Peyer's patch (tissue), 4 donors: ENCODE data around the gene CD6. TPM values are rescaled to one million over a fixed set of nuclear protein-coding genes. Genes with fewer than 3 reads are reported as not detected.

ENCODE experiments used
- DNase-seq, 3 donors: peaks; one replicate each; pipeline ENCODE4 v3.0.0-alpha.2; 2017 to 2019
- H3K27ac ChIP-seq, 4 donors: fragments of 200-600 bp; sonication (generic); one replicate each; pipeline ENCODE4 v1.5.1; 2016 to 2019
- H3K27me3 ChIP-seq, 2 donors: fragments of 200-600 bp; sonication (generic); one replicate each; pipeline ENCODE4 v1.5.1; 2019
- H3K36me3 ChIP-seq, 3 donors: fragments of 200-600 bp; sonication (generic); one replicate each; pipeline ENCODE4 v1.5.1; 2016 to 2019
- H3K4me1 ChIP-seq, 4 donors: fragments of 200-600 bp; sonication (generic); one replicate each; pipeline ENCODE4 v1.5.1; 2016 to 2019
- H3K4me3 ChIP-seq, 4 donors: fragments of 200-600 bp; sonication (generic); 1 replicate in 3 of 4; 2 replicates in 1 of 4; pipeline ENCODE4 v1.5.1; 2016 to 2019; ENCODE audit warnings: mild to moderate bottlenecking in 1 of 4
- H3K9me3 ChIP-seq, 4 donors: fragments of 200-600 bp; sonication (generic); one replicate each; pipeline ENCODE4 v1.5.1; 2016 to 2019; ENCODE audit warnings: mild to moderate bottlenecking in 1 of 4
- CTCF ChIP-seq, 6 experiments: fragments of 450-650 bp in 4 of 6; fragments of 200-600 bp in 2 of 6; sonication (generic) in 1 of 6; IDR thresholded peaks; one replicate each; pipeline ENCODE4 v1.5.1; 2017 to 2019; ENCODE audit warnings: antibody characterized with exemption in 6 of 6, mild to moderate bottlenecking in 3 of 6, moderate library complexity in 1 of 6
- POLR2A ChIP-seq, 2 donors: fragments of 450-650 bp; IDR thresholded peaks; one replicate each; pipeline ENCODE4 v1.5.1; 2017; ENCODE audit warnings: antibody characterized with exemption in 2 of 2, mild to moderate bottlenecking in 2 of 2, moderate library complexity in 2 of 2
- total RNA-seq, 4 donors: library from RNA; depleted of rRNA; stranded (reverse); fragments of >200 nt; gene quantifications; one replicate each; pipeline ENCODE4 v1.1.0, GENCODE V29; 2016

The CD6 gene
- total RNA-seq, 4 donors from 2014 or later, result 3.3 to 15.7 (median 4.7) TPM

GRCh38 chr11:60978546-60979380 is 7.3 kb downstream of the CD6 start:
- peak in 1 of 3 donors; percentile 51 for DNase-seq
- Histone ChIP-seq H3K36me3 (no peaks in the 10 kb centered on the region), H3K9me3 (no peaks in the 10 kb centered on the region), H3K27ac (peak overlapping the region; percentile 17 to 64 (median 48)), H3K27me3 (no peaks in the 10 kb centered on the region), H3K4me1 (no peaks in the 10 kb centered on the region), H3K4me3 (no peak overlapping the region)
- no peak for TF ChIP-seq POLR2A (IDR thresholded peaks at IDR 0.05)
- no peak for TF ChIP-seq CTCF (IDR thresholded peaks at IDR 0.05)

- no peaks in the 10 kb centered on the region for H3K9me3 ChIP-seq
- H3K27me3 ChIP-seq, result no peaks in the 10 kb centered on the region
- TF ChIP-seq CTCF (IDR thresholded peaks at IDR 0.05) (no peak), POLR2A (IDR thresholded peaks at IDR 0.05) (no peak)
- peaks cover 0 to 3% (median 0%) of the 10 kb centered on the region in 4 donors for H3K4me1 ChIP-seq
- no peak for DNase-seq
- H3K36me3 ChIP-seq, result no peaks in the 10 kb centered on the region
- no peak overlapping the region for H3K4me3 ChIP-seq
- H3K27ac ChIP-seq, result peak overlapping the region; percentile 31 to 77 (median 58)
These were observed 10.0 kb downstream of the CD6 start for GRCh38 chr11:60981515-60981914.

GRCh38 chr11:60982184-60982583 is 10.7 kb downstream of the CD6 start:
- peak overlapping the region; percentile 48 to 77 (median 58) for H3K27ac ChIP-seq
- H3K4me1 ChIP-seq, result peaks cover 0 to 10% (median 0%) of the 10 kb centered on the region in 4 donors
- H3K27me3 ChIP-seq, result no peaks in the 10 kb centered on the region
- DNase-seq, result peak in 1 of 3 donors; percentile 64
- no peaks in the 10 kb centered on the region for H3K9me3 ChIP-seq
- H3K36me3 ChIP-seq, result no peaks in the 10 kb centered on the region
- TF ChIP-seq CTCF (IDR thresholded peaks at IDR 0.05) (no peak), POLR2A (IDR thresholded peaks at IDR 0.05) (peak in 1 of 2 donors; percentile 13)
- no peak overlapping the region for H3K4me3 ChIP-seq

GRCh38 chr11:60984149-60984548 is 12.7 kb downstream of the CD6 start:
- TF ChIP-seq CTCF (IDR thresholded peaks at IDR 0.05) (no peak), POLR2A (IDR thresholded peaks at IDR 0.05) (no peak)
- Histone ChIP-seq H3K9me3 (no peaks in the 10 kb centered on the region), H3K27me3 (no peaks in the 10 kb centered on the region), H3K4me1 (peaks cover 0 to 17% (median 0%) of the 10 kb centered on the region in 4 donors), H3K27ac (peak overlapping the region in 3 of 4 donors; percentile 30 to 77 (median 40)), H3K4me3 (no peak overlapping the region), H3K36me3 (no peaks in the 10 kb centered on the region)
- DNase-seq, result no peak

GRCh38 chr11:60984636-60985035 is 13.2 kb downstream of the CD6 start:
- Histone ChIP-seq H3K36me3 (no peaks in the 10 kb centered on the region), H3K4me1 (peaks cover 0 to 17% (median under 1%) of the 10 kb centered on the region in 4 donors), H3K9me3 (no peaks in the 10 kb centered on the region), H3K27ac (peak overlapping the region in 3 of 4 donors; percentile 30 to 77 (median 40)), H3K27me3 (no peaks in the 10 kb centered on the region), H3K4me3 (no peak overlapping the region)
- TF ChIP-seq POLR2A (IDR thresholded peaks at IDR 0.05) (no peak), CTCF (IDR thresholded peaks at IDR 0.05) (no peak)
- no peak for DNase-seq
